ENCODE measurements around the gene FZD7. TPM values are rescaled to one million over a fixed set of nuclear protein-coding genes. Genes with fewer than 3 reads are reported as not detected.
A peak's percentile ranks its signal among the peaks of the same experiment; 100 is the strongest.

FZD7 gene
- total and polyA plus RNA-seq, 7 donors, result 0.23 to 51.2 (median 37.9) TPM

- H3K9me3 ChIP-seq, result no peaks in the 10 kb centered on the region
- no peak for DNase-seq
- no peak overlapping the region for H3K27ac ChIP-seq
- no peaks in the 10 kb centered on the region for H3K36me3 ChIP-seq
- no peaks in the 10 kb centered on the region for H3K4me1 ChIP-seq
- TF ChIP-seq EP300 (IDR thresholded peaks at IDR 0.05) (no peak), POLR2A (IDR thresholded peaks at IDR 0.05) (no peak), POLR2AphosphoS5 (IDR thresholded peaks at IDR 0.05) (no peak)
- TF ChIP-seq, protein P1, sequence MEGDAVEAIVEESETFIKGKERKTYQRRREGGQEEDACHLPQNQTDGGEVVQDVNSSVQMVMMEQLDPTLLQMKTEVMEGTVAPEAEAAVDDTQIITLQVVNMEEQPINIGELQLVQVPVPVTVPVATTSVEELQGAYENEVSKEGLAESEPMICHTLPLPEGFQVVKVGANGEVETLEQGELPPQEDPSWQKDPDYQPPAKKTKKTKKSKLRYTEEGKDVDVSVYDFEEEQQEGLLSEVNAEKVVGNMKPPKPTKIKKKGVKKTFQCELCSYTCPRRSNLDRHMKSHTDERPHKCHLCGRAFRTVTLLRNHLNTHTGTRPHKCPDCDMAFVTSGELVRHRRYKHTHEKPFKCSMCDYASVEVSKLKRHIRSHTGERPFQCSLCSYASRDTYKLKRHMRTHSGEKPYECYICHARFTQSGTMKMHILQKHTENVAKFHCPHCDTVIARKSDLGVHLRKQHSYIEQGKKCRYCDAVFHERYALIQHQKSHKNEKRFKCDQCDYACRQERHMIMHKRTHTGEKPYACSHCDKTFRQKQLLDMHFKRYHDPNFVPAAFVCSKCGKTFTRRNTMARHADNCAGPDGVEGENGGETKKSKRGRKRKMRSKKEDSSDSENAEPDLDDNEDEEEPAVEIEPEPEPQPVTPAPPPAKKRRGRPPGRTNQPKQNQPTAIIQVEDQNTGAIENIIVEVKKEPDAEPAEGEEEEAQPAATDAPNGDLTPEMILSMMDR (IDR thresholded peaks at IDR 0.05), result no peak
- 77 to 86% methylated on average over 2 of the region's 2 CpGs for WGBS, 2 donors
- intact Hi-C loops (cut with DNase I), result no loop called here
- no peak overlapping the region for H3K4me3 ChIP-seq
- no peaks in the 10 kb centered on the region for H3K27me3 ChIP-seq
Observed at GRCh38 chr2:201987426-201987825, 46.2 kb upstream of the FZD7 start.

DNA sequence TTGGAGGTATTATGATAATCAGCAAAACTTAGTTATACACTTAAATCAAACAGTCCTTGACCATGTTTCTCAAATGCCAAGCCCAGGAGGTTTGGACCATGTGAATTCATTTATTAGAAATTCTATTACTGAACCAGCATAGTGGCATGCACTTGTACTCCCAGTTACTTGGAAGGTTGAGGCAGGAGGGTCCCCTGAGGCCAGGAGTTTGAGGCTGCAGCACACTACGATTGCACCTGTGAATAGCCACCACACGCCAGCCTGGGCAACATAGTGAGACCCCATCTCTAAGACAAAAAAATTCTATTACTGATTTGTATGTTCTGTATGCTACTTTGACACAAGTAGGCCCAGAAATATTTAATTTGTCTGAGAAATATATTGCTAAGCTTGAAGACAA is 43.6 kb upstream of the FZD7 start:
- no peak overlapping the region for H3K4me3 ChIP-seq
- no peaks in the 10 kb centered on the region for H3K4me1 ChIP-seq
- H3K27ac ChIP-seq, result no peak overlapping the region
- H3K27me3 ChIP-seq, result no peaks in the 10 kb centered on the region
- 95 to 99% methylated on average over 2 of the region's 2 CpGs for WGBS, 2 donors
- no peaks in the 10 kb centered on the region for H3K9me3 ChIP-seq
- TF ChIP-seq EP300 (IDR thresholded peaks at IDR 0.05) (no peak), POLR2A (IDR thresholded peaks at IDR 0.05) (no peak)
- H3K36me3 ChIP-seq, result no peaks in the 10 kb centered on the region
- peak; percentile 24 for DNase-seq
- intact Hi-C loops (cut with DNase I), result no loop called here

DNA sequence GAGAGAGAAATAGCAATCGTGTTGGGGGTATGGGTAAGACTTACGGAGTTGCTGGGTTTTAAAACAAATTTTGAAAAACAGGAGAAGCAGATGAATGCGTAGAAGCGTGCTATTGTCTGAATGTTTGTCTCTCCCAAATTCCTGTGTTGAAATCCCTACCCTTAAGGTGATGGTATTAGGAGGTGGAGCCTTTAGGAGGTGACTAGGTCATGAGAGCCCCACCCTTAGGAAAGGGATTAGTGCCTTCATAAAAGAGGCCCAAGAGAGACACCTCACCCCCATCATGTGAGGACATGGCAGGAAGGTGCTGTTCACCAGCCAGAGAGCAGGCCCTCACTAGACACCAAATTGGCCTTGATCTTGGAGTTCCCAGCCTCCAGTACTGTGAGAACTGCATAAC is 40.7 kb upstream of the FZD7 start:
- no peaks in the 10 kb centered on the region for H3K27me3 ChIP-seq
- 97% methylated on average over 4 of the region's 4 CpGs for WGBS, 2 donors
- no peaks in the 10 kb centered on the region for H3K9me3 ChIP-seq
- no peak overlapping the region for H3K27ac ChIP-seq
- no peak overlapping the region for H3K4me3 ChIP-seq
- intact Hi-C loops (cut with DNase I), result no loop called here
- no peaks in the 10 kb centered on the region for H3K36me3 ChIP-seq
- H3K4me1 ChIP-seq, result no peaks in the 10 kb centered on the region
- TF ChIP-seq EP300 (IDR thresholded peaks at IDR 0.05) (no peak), POLR2A (IDR thresholded peaks at IDR 0.05) (no peak), POLR2AphosphoS5 (IDR thresholded peaks at IDR 0.05) (no peak)
- TF ChIP-seq, protein P1 (IDR thresholded peaks at IDR 0.05), result no peak
- no peak for DNase-seq

DNA sequence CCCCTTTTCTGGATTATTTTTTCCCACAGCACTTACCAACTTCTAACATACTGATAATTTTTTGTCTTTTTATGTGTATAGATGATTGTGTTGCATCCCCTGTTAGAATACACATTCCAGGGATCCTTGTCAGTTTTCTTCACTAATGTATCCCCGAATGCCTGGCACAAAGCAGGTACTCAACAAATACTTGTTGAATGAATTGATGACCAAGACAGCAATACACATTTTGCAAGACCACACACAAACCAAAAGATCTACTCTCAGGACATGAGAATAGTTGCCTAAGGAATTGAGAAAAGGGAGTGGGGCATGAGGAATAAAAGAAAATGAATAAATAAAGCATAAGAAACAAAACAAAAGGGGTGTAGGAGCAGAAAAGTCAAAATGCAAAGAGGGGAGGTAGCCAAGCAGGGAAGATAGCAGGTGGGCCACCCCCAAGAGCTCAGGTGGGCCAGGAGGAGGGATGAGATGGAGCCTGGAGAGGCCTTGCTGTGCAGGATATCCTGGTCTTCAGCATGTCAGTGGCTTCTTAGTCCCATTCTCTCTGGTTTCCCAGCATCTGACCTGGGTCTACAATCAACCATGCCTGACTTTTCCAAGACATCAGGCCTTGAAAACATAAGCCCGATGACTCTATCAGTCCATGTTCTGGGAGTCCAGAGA is 38.5 kb upstream of the FZD7 start:
- TF ChIP-seq, protein P1 (IDR thresholded peaks at IDR 0.05), result no peak
- TF ChIP-seq EP300 (IDR thresholded peaks at IDR 0.05), result no peak
- no peak for TF ChIP-seq POLR2AphosphoS5 (IDR thresholded peaks at IDR 0.05)
- TF ChIP-seq POLR2A (IDR thresholded peaks at IDR 0.05), result no peak
- WGBS, 2 donors, result 96% methylated on average over 2 of the region's 2 CpGs
- no peaks in the 10 kb centered on the region for H3K27me3 ChIP-seq
- no peak overlapping the region for H3K27ac ChIP-seq
- no peaks in the 10 kb centered on the region for H3K4me1 ChIP-seq
- no peaks in the 10 kb centered on the region for H3K9me3 ChIP-seq
- H3K4me3 ChIP-seq, result no peak overlapping the region
- intact Hi-C loops (cut with DNase I), result no loop called here
- no peaks in the 10 kb centered on the region for H3K36me3 ChIP-seq
- no peak for DNase-seq

DNA sequence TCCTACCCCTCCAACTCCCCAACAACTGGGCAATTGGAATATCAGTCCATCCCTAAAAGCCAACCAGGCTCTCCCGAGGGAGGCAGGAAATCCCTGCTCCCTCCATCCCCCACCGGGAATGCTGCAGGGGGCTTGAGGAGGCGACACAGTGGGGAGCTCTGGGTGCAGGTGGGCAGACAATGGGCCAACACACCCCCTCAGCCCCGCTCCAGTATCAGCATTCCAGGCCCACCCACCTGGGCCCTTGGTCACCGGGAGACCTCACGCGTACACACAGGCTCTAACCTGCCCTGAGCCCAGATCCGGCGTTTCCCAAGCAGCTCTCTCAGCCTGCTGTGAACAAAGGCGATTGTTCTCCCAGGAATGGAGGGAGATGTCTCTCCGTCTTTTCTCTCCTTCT is 37.6 kb upstream of the FZD7 start:
- Histone ChIP-seq H3K27ac (no peak overlapping the region), H3K9me3 (no peaks in the 10 kb centered on the region), H3K36me3 (no peaks in the 10 kb centered on the region), H3K27me3 (no peaks in the 10 kb centered on the region), H3K4me3 (no peak overlapping the region), H3K4me1 (no peaks in the 10 kb centered on the region)
- WGBS, 2 donors, result 70 to 83% methylated on average over 11 of the region's 11 CpGs
- intact Hi-C loops (cut with DNase I), result no loop called here
- DNase-seq, result no peak
- TF ChIP-seq POLR2A (IDR thresholded peaks at IDR 0.05) (no peak), EP300 (IDR thresholded peaks at IDR 0.05) (no peak), POLR2AphosphoS5 (IDR thresholded peaks at IDR 0.05) (no peak)
- TF ChIP-seq, protein P1 (IDR thresholded peaks at IDR 0.05), result no peak
